ENCODE results near the gene HHAT.

DNA sequence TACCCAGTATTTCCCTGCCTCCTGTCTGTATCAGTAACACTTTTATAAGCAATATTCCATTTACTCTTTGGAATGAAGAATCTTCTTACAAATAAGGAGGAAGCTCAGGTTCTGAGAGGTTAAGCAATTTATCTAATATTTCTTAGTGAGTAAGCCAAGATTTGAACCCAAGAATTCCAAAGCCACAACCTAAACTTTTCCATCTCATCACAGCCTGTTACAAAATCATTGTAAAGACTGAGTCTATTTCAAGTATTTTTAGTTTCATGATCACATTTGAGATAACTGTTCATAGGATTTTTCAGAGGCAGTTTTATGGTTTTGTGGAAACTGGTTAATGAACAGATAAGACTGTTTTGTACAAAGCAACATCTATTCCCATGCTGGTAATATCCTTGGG, 29.8 kb upstream of the HHAT start:
- TF ChIP-seq, protein P1, sequence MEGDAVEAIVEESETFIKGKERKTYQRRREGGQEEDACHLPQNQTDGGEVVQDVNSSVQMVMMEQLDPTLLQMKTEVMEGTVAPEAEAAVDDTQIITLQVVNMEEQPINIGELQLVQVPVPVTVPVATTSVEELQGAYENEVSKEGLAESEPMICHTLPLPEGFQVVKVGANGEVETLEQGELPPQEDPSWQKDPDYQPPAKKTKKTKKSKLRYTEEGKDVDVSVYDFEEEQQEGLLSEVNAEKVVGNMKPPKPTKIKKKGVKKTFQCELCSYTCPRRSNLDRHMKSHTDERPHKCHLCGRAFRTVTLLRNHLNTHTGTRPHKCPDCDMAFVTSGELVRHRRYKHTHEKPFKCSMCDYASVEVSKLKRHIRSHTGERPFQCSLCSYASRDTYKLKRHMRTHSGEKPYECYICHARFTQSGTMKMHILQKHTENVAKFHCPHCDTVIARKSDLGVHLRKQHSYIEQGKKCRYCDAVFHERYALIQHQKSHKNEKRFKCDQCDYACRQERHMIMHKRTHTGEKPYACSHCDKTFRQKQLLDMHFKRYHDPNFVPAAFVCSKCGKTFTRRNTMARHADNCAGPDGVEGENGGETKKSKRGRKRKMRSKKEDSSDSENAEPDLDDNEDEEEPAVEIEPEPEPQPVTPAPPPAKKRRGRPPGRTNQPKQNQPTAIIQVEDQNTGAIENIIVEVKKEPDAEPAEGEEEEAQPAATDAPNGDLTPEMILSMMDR (IDR thresholded peaks at IDR 0.05): no peak
- TF ChIP-seq POLR2A (IDR thresholded peaks at IDR 0.05): no peak

Data from vagina (tissue), 2 donors.